ENCODE measurements around the gene MARCO.

MARCO gene

DNA sequence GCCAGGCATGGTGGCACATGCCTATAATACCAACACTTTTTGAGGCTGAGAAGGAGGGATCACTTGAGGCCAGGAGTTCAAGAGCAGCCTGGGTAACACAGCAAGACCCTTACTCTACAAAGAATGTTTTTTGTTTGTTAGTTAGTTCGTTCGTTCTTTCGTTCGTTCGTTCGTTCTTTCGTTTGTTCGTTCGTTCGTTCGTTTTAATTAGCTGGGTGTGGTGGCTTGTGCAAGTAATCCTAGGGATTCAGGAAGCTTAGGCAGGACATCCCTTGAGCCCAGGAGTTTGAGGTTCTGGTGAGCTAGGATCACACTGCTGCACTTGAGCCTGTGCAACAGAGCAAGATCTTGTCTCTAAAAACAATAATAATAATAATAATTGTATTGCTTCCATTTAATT lies 98.7 kb downstream of the MARCO start:
- no peak for DNase-seq (ENCODE audit: low spot score)

Measured in left forelimb (tissue), 1 donor.